ENCODE measurements around the gene STAG1. TPM values are rescaled to one million over a fixed set of nuclear protein-coding genes. Genes with fewer than 3 reads are reported as not detected.

Gene STAG1
- polyA plus RNA-seq, 3 donors, result 7.2 to 10.0 (median 7.5) TPM

GRCh38 chr3:136755192-136755591 lies 3.0 kb upstream of the STAG1 start:
- Mint-ChIP-seq H3K27me3 (ENCODE audit: low read depth in 3 of 3) (peaks cover 0 to 1% (median 0%) of the 10 kb centered on the region in 3 donors), H3K4me1 (peaks cover 32% of the 10 kb centered on the region), H3K27ac (peak overlapping the region in 1 of 7 donors; percentile 4), H3K9me3 (no peaks in the 10 kb centered on the region), H3K36me3 (no peaks in the 10 kb centered on the region), H3K4me3 (peak overlapping the region in 1 of 2 donors; percentile 54)
- Histone ChIP-seq H3K36me3 (replicated peaks in 1 of 2; ENCODE audit: control insufficient read depth in 1 of 2, insufficient read depth in 2 of 2, low read length in 2 of 2) (no peaks in the 10 kb centered on the region), H3K27ac (ENCODE audit: low read depth in 1 of 2, low read length in 2 of 2) (no peak overlapping the region), H2AFZ (ENCODE audit: insufficient read depth, low read depth, low read length, poor library complexity, severe bottlenecking) (no peak overlapping the region), H3K79me2 (ENCODE audit: insufficient read depth, low read length) (peaks cover 20% of the 10 kb centered on the region), H3K4me1 (ENCODE audit: control insufficient read depth in 1 of 2, insufficient read depth in 2 of 2, low read length in 2 of 2) (peaks cover 30 to 43% of the 10 kb centered on the region in 2 donors), H3K27me3 (ENCODE audit: control insufficient read depth in 2 of 2, insufficient read depth in 2 of 2, low read length in 2 of 2) (no peaks in the 10 kb centered on the region), H3K9me3 (replicated peaks in 1 of 2; ENCODE audit: control insufficient read depth in 1 of 2, insufficient read depth in 1 of 2, low read length in 2 of 2) (no peaks in the 10 kb centered on the region), H3K4me2 (replicated peaks; ENCODE audit: extremely low read depth, low read length, poor library complexity, severe bottlenecking) (no peak overlapping the region), H3K4me3 (replicated peaks in 1 of 3; ENCODE audit: low read depth in 2 of 3, low read length in 3 of 3) (no peak overlapping the region), H4K20me1 (ENCODE audit: insufficient read depth, low read length) (no peaks in the 10 kb centered on the region), H3K9ac (ENCODE audit: insufficient read depth, low read length, poor library complexity, severe bottlenecking) (no peak overlapping the region)
- WGBS (ENCODE audit: insufficient coverage), result no CpG with 5 or more reads among the region's 2 CpGs
- no peak for DNase-seq
- intact Hi-C loops (cut with micrococcal nuclease), result loop anchor here (10.0 kb wide), 3 partner anchors 110 to 680 kb away; partner anchors contain the start of gene NCK1 (in 1 of the 2)
- TF ChIP-seq CTCF (IDR thresholded peaks at IDR 0.05), result no peak

- Histone ChIP-seq H3K9ac (ENCODE audit: insufficient read depth, low read length, poor library complexity, severe bottlenecking) (peak overlapping the region; percentile 93), H2AFZ (ENCODE audit: insufficient read depth, low read depth, low read length, poor library complexity, severe bottlenecking) (peak overlapping the region; percentile 97), H3K4me1 (ENCODE audit: control insufficient read depth in 1 of 2, insufficient read depth in 2 of 2, low read length in 2 of 2) (peaks cover 36 to 49% of the 10 kb centered on the region in 2 donors), H3K4me3 (replicated peaks in 1 of 3; ENCODE audit: low read depth in 2 of 3, low read length in 3 of 3) (peak overlapping the region; percentile 81 to 97 (median 92)), H3K9me3 (replicated peaks in 1 of 2; ENCODE audit: control insufficient read depth in 1 of 2, insufficient read depth in 1 of 2, low read length in 2 of 2) (no peaks in the 10 kb centered on the region), H3K79me2 (ENCODE audit: insufficient read depth, low read length) (peaks cover 38% of the 10 kb centered on the region), H3K36me3 (replicated peaks in 1 of 2; ENCODE audit: control insufficient read depth in 1 of 2, insufficient read depth in 2 of 2, low read length in 2 of 2) (no peaks in the 10 kb centered on the region), H3K27ac (ENCODE audit: low read depth in 1 of 2, low read length in 2 of 2) (peak overlapping the region; percentile 97 to 98), H4K20me1 (ENCODE audit: insufficient read depth, low read length) (no peaks in the 10 kb centered on the region), H3K4me2 (replicated peaks; ENCODE audit: extremely low read depth, low read length, poor library complexity, severe bottlenecking) (peak overlapping the region; percentile 88), H3K27me3 (ENCODE audit: control insufficient read depth in 2 of 2, insufficient read depth in 2 of 2, low read length in 2 of 2) (no peaks in the 10 kb centered on the region)
- peak in 1 of 3 donors; percentile 10 for DNase-seq
- H3K27ac Mint-ChIP-seq, result peak overlapping the region; percentile 92 to 99 (median 98)
- intact Hi-C loops (cut with micrococcal nuclease), result loop anchor here (5.0 to 10.0 kb wide), 7 partner anchors 111 to 679 kb away; partner anchors contain the start of gene NCK1 (in 1 of the 2)
- peaks cover 46% of the 10 kb centered on the region for H3K4me1 Mint-ChIP-seq
- TF ChIP-seq CTCF (IDR thresholded peaks at IDR 0.05), result no peak
- WGBS (ENCODE audit: insufficient coverage), result 59% methylated on average over 7 of the region's 11 CpGs
- H3K4me3 Mint-ChIP-seq, result peak overlapping the region; percentile 87 to 95
- H3K36me3 Mint-ChIP-seq, result no peaks in the 10 kb centered on the region
- no peaks in the 10 kb centered on the region for H3K27me3 Mint-ChIP-seq (ENCODE audit: low read depth in 3 of 3)
- H3K9me3 Mint-ChIP-seq, result no peaks in the 10 kb centered on the region
These were observed 1.3 kb upstream of the STAG1 start for GRCh38 chr3:136753326-136753939.

All from CD14-positive monocyte (primary cell).